Measurements from ENCODE around the gene FAM171A1. TPM values are rescaled to one million over a fixed set of nuclear protein-coding genes. Genes with fewer than 3 reads are reported as not detected.
A peak's percentile ranks its signal among the peaks of the same experiment; 100 is the strongest.

The FAM171A1 gene
- total and polyA plus RNA-seq, 2 donors (not counting 1 experiment from before 2014, with no cell fraction given): 8.8 to 10.3 TPM

- TF ChIP-seq EZH2 (IDR thresholded peaks at IDR 0.05; ENCODE audit: low read length, missing control alignments) (no peak), CTCF (conservative IDR thresholded peaks at IDR 0.05 in 1 of 2, IDR thresholded peaks at IDR 0.05 in 1 of 2; ENCODE audit: low read depth in 1 of 2, low read length in 2 of 2) (no peak)
- Histone ChIP-seq H4K20me1 (ENCODE audit: control insufficient read depth, extremely low read depth, insufficient read depth, low read length) (no peaks in the 10 kb centered on the region), H3K27ac (ENCODE audit: insufficient read depth, low read length) (peak overlapping the region; percentile 9)
Observed at GRCh38 chr10:15348579-15348978, 22.5 kb downstream of the FAM171A1 start.

GRCh38 chr10:15347150-15347549 is 23.9 kb downstream of the FAM171A1 start:
- no peaks in the 10 kb centered on the region for H4K20me1 ChIP-seq (ENCODE audit: control insufficient read depth, extremely low read depth, insufficient read depth, low read length)
- H3K79me2 ChIP-seq (ENCODE audit: control insufficient read depth, insufficient read depth, low read length): peaks cover 3% of the 10 kb centered on the region

More at GRCh38 chr10:15348579-15348978, 22.5 kb downstream of the FAM171A1 start:
- peak in 1 of 2 donors; percentile 64 for DNase-seq (ENCODE audit: low read depth in 2 of 2)
- Histone ChIP-seq H3K27me3 (ENCODE audit: control insufficient read depth, insufficient read depth, low read length) (no peaks in the 10 kb centered on the region), H3K9ac (ENCODE audit: insufficient read depth, low read length) (no peak overlapping the region), H3K4me1 (ENCODE audit: control insufficient read depth, extremely low read depth, insufficient read depth, low read length) (peaks cover 2% of the 10 kb centered on the region), H2AFZ (ENCODE audit: low read length) (peak overlapping the region; percentile 76), H3K4me2 (ENCODE audit: extremely low read depth, insufficient read depth, low read length) (peak overlapping the region; percentile 59), H3K36me3 (ENCODE audit: control insufficient read depth, insufficient read depth, low read length) (no peaks in the 10 kb centered on the region), H3K9me3 (ENCODE audit: control insufficient read depth, insufficient read depth, low read depth, low read length) (no peaks in the 10 kb centered on the region), H3K4me3 (replicated peaks in 1 of 4; ENCODE audit: control extremely low read depth in 1 of 4, insufficient read depth in 1 of 4, low read depth in 3 of 4, low read length in 4 of 4) (peak overlapping the region; percentile 31 to 57 (median 50)), H3K79me2 (ENCODE audit: control insufficient read depth, insufficient read depth, low read length) (peaks cover 3% of the 10 kb centered on the region)

GRCh38 chr10:15346440-15347141 is 24.5 kb downstream of the FAM171A1 start:
- H2AFZ ChIP-seq (ENCODE audit: low read length): no peak overlapping the region
- H3K79me2 ChIP-seq (ENCODE audit: control insufficient read depth, insufficient read depth, low read length): peaks cover 3% of the 10 kb centered on the region
- no peaks in the 10 kb centered on the region for H4K20me1 ChIP-seq (ENCODE audit: control insufficient read depth, extremely low read depth, insufficient read depth, low read length)
- TF ChIP-seq EZH2 (IDR thresholded peaks at IDR 0.05; ENCODE audit: low read length, missing control alignments) (no peak), CTCF (conservative IDR thresholded peaks at IDR 0.05 in 1 of 2, IDR thresholded peaks at IDR 0.05 in 1 of 2; ENCODE audit: low read depth in 1 of 2, low read length in 2 of 2) (no peak)
- H3K4me2 ChIP-seq (ENCODE audit: extremely low read depth, insufficient read depth, low read length): no peak overlapping the region
- no peaks in the 10 kb centered on the region for H3K27me3 ChIP-seq (ENCODE audit: control insufficient read depth, insufficient read depth, low read length)
- no peak overlapping the region for H3K27ac ChIP-seq (ENCODE audit: insufficient read depth, low read length)
- H3K9ac ChIP-seq (ENCODE audit: insufficient read depth, low read length): no peak overlapping the region
- peak; percentile 34 to 75 for DNase-seq (ENCODE audit: low read depth in 2 of 2)
- no peaks in the 10 kb centered on the region for H3K9me3 ChIP-seq (ENCODE audit: control insufficient read depth, insufficient read depth, low read depth, low read length)
- H3K36me3 ChIP-seq (ENCODE audit: control insufficient read depth, insufficient read depth, low read length): no peaks in the 10 kb centered on the region
- H3K4me3 ChIP-seq (replicated peaks in 1 of 4; ENCODE audit: control extremely low read depth in 1 of 4, insufficient read depth in 1 of 4, low read depth in 3 of 4, low read length in 4 of 4): no peak overlapping the region
- H3K4me1 ChIP-seq (ENCODE audit: control insufficient read depth, extremely low read depth, insufficient read depth, low read length): peaks cover 2% of the 10 kb centered on the region

More at GRCh38 chr10:15347150-15347549, 23.9 kb downstream of the FAM171A1 start:
- no peak for DNase-seq (ENCODE audit: low read depth in 2 of 2)
- no peak overlapping the region for H3K27ac ChIP-seq (ENCODE audit: insufficient read depth, low read length)
- H3K27me3 ChIP-seq (ENCODE audit: control insufficient read depth, insufficient read depth, low read length): no peaks in the 10 kb centered on the region
- TF ChIP-seq CTCF (conservative IDR thresholded peaks at IDR 0.05 in 1 of 2, IDR thresholded peaks at IDR 0.05 in 1 of 2; ENCODE audit: low read depth in 1 of 2, low read length in 2 of 2): no peak
- TF ChIP-seq EZH2 (IDR thresholded peaks at IDR 0.05; ENCODE audit: low read length, missing control alignments): no peak
- no peaks in the 10 kb centered on the region for H3K36me3 ChIP-seq (ENCODE audit: control insufficient read depth, insufficient read depth, low read length)
- H2AFZ ChIP-seq (ENCODE audit: low read length): no peak overlapping the region
- H3K4me3 ChIP-seq (replicated peaks in 1 of 4; ENCODE audit: control extremely low read depth in 1 of 4, insufficient read depth in 1 of 4, low read depth in 3 of 4, low read length in 4 of 4): no peak overlapping the region
- H3K9me3 ChIP-seq (ENCODE audit: control insufficient read depth, insufficient read depth, low read depth, low read length): no peaks in the 10 kb centered on the region
- peaks cover 2% of the 10 kb centered on the region for H3K4me1 ChIP-seq (ENCODE audit: control insufficient read depth, extremely low read depth, insufficient read depth, low read length)
- H3K4me2 ChIP-seq (ENCODE audit: extremely low read depth, insufficient read depth, low read length): no peak overlapping the region
- H3K9ac ChIP-seq (ENCODE audit: insufficient read depth, low read length): no peak overlapping the region

All from fibroblast of lung (primary cell).